A549 (cell line): ENCODE results near the gene CAPN2. TPM values are rescaled to one million over a fixed set of nuclear protein-coding genes. Genes with fewer than 3 reads are reported as not detected.
A peak's percentile ranks its signal among the peaks of the same experiment; 100 is the strongest.

Experiments
- ATAC-seq, 2 experiments: fragments of 200-7000 bp in 1 of 2; fragments of >200 bp in 1 of 2; cut with Nextera tagmentation in 1 of 2; cut with Tn5 transposase in 1 of 2; 3 replicates each; pipeline versions ENCODE4 v1.8.0 to v1.9.1; 2018 to 2020; ENCODE audit warnings: mild to moderate bottlenecking in 1 of 2, moderate library complexity in 1 of 2
- CTCF ChIA-PET: fragments of 300-600 bp; sonication (Branson Sonifier 250); formaldehyde crosslinking; extraction: SDS; loops from one replicate; lab custom pipeline; 2021; ENCODE audit warnings: antibody characterized with exemption, inconsistent platforms; lab: Yijun Ruan, JAX
- POLR2A ChIA-PET: fragments of 350-600 bp; formaldehyde crosslinking; extraction: SDS; loops from one replicate; lab custom pipeline; 2021; ENCODE audit warnings: antibody characterized with exemption, inconsistent platforms; lab: Yijun Ruan, JAX
- DNase-seq, 2 experiments: peaks; one replicate each; pipeline versions ENCODE4 v3.0.0 to v3.0.0-alpha.2; 2011 to 2016; ENCODE audit warnings: low read depth in 1 of 2, low spot score in 1 of 2
- FAIRE-seq: peaks from 2 replicates; lab custom pipeline; 2011; peaks lifted over from hg19 to GRCh38; lab: Jason Lieb, UNC
- H3K27ac ChIP-seq, 2 experiments: fragments of >200 bp; sonication (Bioruptor Twin); formaldehyde crosslinking; 3 replicates each; pipeline ENCODE4 v1.5.1; 2016 to 2017
- H3K4me1 ChIP-seq: fragments of >200 bp; sonication (Bioruptor Twin); formaldehyde crosslinking; 3 replicates; pipeline ENCODE4 v1.6.1; 2016
- H3K4me2 ChIP-seq: fragments of >200 bp; sonication (Bioruptor Twin); formaldehyde crosslinking; 3 replicates; pipeline ENCODE4 v1.6.1; 2016
- H3K4me3 ChIP-seq: fragments of >200 bp; sonication (Bioruptor Twin); formaldehyde crosslinking; 3 replicates; pipeline ENCODE4 v1.5.1; 2016
- H3K9me3 ChIP-seq: fragments of >200 bp; sonication (Bioruptor Twin); formaldehyde crosslinking; 3 replicates; pipeline ENCODE4 v1.6.1; 2016
- E2F6 ChIP-seq: IDR thresholded peaks from 2 replicates; pipeline ENCODE4 v1.6.1; 2012; ENCODE audit warnings: low read depth, borderline replicate concordance
- ELK1 ChIP-seq: fragments of 150-350 bp; IDR thresholded peaks from 2 replicates; pipeline ENCODE4 v1.6.1; 2014; ENCODE audit warnings: low read depth, mild to moderate bottlenecking, low read length
- FOSB ChIP-seq: fragments of 250-450 bp; sonication (Bioruptor Pico); IDR thresholded peaks from 2 replicates; pipeline ENCODE4 v1.5.0; 2020; ENCODE audit warnings: mild to moderate bottlenecking, moderate library complexity
- HEYL ChIP-seq: fragments of 250-450 bp; sonication (Bioruptor Pico); IDR thresholded peaks from 2 replicates; pipeline ENCODE4 v1.8.0; 2021; ENCODE audit warnings: mild to moderate bottlenecking, moderate library complexity
- HOXB13 ChIP-seq: fragments of 250-450 bp; sonication (Bioruptor Pico); IDR thresholded peaks from 2 replicates; pipeline ENCODE4 v1.5.0; 2020; ENCODE audit warnings: low read depth, mild to moderate bottlenecking, moderate library complexity
- JUN ChIP-seq, 2 experiments: fragments of >200 bp; sonication (Bioruptor Twin); formaldehyde crosslinking; IDR thresholded peaks; 2 replicates in 1 of 2; 3 replicates in 1 of 2; pipeline ENCODE4 v1.6.1; 2016 to 2017
- KDM1A ChIP-seq: fragments of 200-600 bp; sonication (generic); IDR thresholded peaks from 2 replicates; pipeline ENCODE4 v1.6.1; 2016; ENCODE audit warnings: low read depth, mild to moderate bottlenecking
- MAFK ChIP-seq: fragments of 450-650 bp; IDR thresholded peaks from 2 replicates; pipeline ENCODE4 v1.6.1; 2014; ENCODE audit not compliant: partially characterized antibody
- NR3C1 ChIP-seq: fragments of >200 bp; sonication (Bioruptor Twin); formaldehyde crosslinking; IDR thresholded peaks from 3 replicates; pipeline ENCODE4 v1.6.1; 2017
- RARB ChIP-seq: fragments of 250-450 bp; sonication (Bioruptor Pico); IDR thresholded peaks from 2 replicates; pipeline ENCODE4 v1.8.0; 2021; ENCODE audit warnings: mild to moderate bottlenecking, moderate library complexity
- RFX5 ChIP-seq: fragments of 450-650 bp; IDR thresholded peaks from 2 replicates; pipeline ENCODE4 v1.7.1; 2014; ENCODE audit warnings: antibody characterized with exemption, mild to moderate bottlenecking, moderate library complexity
- RNF2 ChIP-seq: fragments of 200-600 bp; sonication (generic); IDR thresholded peaks from 2 replicates; pipeline ENCODE4 v1.6.1; 2016; ENCODE audit warnings: low read depth, mild to moderate bottlenecking, antibody characterized with exemption, moderate library complexity, borderline replicate concordance
- SREBF2 ChIP-seq: fragments of 450-650 bp; IDR thresholded peaks from 2 replicates; pipeline ENCODE4 v1.6.1; 2014; ENCODE audit warnings: mild to moderate bottlenecking, moderate library complexity
- TFCP2L1 ChIP-seq: fragments of 250-450 bp; sonication (Bioruptor Pico); IDR thresholded peaks from 2 replicates; pipeline ENCODE4 v1.5.0; 2021; ENCODE audit warnings: mild to moderate bottlenecking
- USF2 ChIP-seq: fragments of 450-650 bp; IDR thresholded peaks from 2 replicates; pipeline ENCODE4 v1.6.1; 2014; ENCODE audit warnings: antibody characterized with exemption
- ZNF302 ChIP-seq: fragments of 250-450 bp; sonication (Bioruptor Pico); IDR thresholded peaks from 2 replicates; pipeline ENCODE4 v1.9.0; 2021; ENCODE audit warnings: inconsistent platforms, mild to moderate bottlenecking, moderate library complexity
- WGBS: methylation state at CpG from one replicate; pipeline ENCODE4 v1.1.6; 2017; ENCODE audit errors: missing lambda C conversion rate; 5-methylcytosine and 5-hydroxymethylcytosine counted together
- polyA plus RNA-seq, 4 experiments: library from polyadenylated mRNA; depleted of rRNA in 3 of 4; stranded (reverse); fragments of >200 nt; fragmentation: RNase III in 1 of 4; extraction: RNeasy Plus Mini Kit Qiagen cat#74134 plus additional on column Dnase treatment in 1 of 4; gene quantifications; 2 replicates in 3 of 4; 3 replicates in 1 of 4; pipeline ENCODE4 v1.2.3, GENCODE V29; 2011 to 2017
- TF ChIP-seq, protein P1 (sequence below): fragments of 250-450 bp; sonication (Bioruptor Pico); IDR thresholded peaks from 2 replicates; pipeline ENCODE4 v1.5.0; 2021; ENCODE audit warnings: mild to moderate bottlenecking, moderate library complexity, borderline replicate concordance
- TF ChIP-seq, protein P2 (sequence below): fragments of >200 bp; sonication (Bioruptor Twin); formaldehyde crosslinking; IDR thresholded peaks from 2 replicates; pipeline ENCODE4 v1.6.1; 2016

The CAPN2 gene
- polyA plus RNA-seq, 2 of the 4 experiments (the other 2 are of a cell fraction): 199 to 300 TPM

- no peaks in the 10 kb centered on the region for H3K9me3 ChIP-seq
- ChIA-PET POLR2A (no interaction called here), CTCF (interaction anchor here (1.1 kb wide), 1 partner anchor 9 kb away, joined by 3 read pairs; no protein-coding TSS in a partner anchor)
- no peak for TF ChIP-seq NR3C1
- TF ChIP-seq ZNF302 (CRISPR knock-in tag): no peak
- no peak for TF ChIP-seq RARB (CRISPR knock-in tag)
- H3K4me1 ChIP-seq: no peaks in the 10 kb centered on the region
- ATAC-seq: no peak
- no peak for DNase-seq
- no peak overlapping the region for H3K4me2 ChIP-seq
- H3K27ac ChIP-seq: no peak overlapping the region
- FAIRE-seq: no peak
- H3K4me3 ChIP-seq: no peak overlapping the region
- 84% methylated on average over 4 of the region's 4 CpGs for WGBS
These were observed 81.4 kb downstream of the CAPN2 start for GRCh38 chr1:223793716-223794115.

DNA sequence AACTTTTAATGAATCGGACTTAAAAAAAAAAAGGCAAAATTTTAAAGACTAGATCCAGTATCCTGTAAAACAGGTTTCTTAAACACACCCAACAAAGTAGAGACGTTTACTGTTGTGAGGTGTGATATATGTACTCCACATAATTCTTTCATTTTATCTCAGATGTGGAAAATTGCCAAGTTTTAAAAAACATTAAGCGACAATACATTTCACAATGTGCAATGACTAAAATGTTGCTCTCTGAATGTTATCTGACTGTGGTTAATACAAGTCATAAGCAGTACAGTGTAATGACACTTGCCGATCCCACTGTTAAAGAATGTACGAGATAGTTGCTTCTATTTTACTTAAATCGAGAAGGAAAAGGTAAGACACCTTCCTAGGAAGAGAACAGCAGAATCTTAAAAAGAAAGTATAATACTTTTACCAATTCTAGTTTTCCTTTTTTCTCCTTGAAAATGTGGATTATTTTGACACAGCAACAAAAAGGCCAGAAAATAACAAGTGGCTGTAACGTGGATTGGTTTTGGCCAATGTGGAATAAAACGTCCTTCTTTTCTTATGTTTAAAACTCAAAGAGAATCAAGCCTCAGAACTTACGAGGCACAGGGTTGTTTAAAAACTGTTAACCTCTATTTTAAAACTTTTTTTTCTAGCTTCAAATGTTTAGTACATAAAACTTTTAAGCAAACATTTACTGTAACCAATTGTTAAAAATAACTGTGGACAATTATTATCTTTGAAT is 82.0 kb downstream of the CAPN2 start:
- no peaks in the 10 kb centered on the region for H3K4me1 ChIP-seq
- H3K9me3 ChIP-seq: no peaks in the 10 kb centered on the region
- H3K27ac ChIP-seq: no peak overlapping the region
- H3K4me3 ChIP-seq: no peak overlapping the region
- DNase-seq (no peak), ATAC-seq (no peak), FAIRE-seq (peak; percentile 32)
- POLR2A ChIA-PET: no interaction called here
- no peak overlapping the region for H3K4me2 ChIP-seq
- CTCF ChIA-PET: interaction anchor here (1.1 to 2.1 kb wide), 3 partner anchors 9 to 23 kb away, joined by 3 to 6 read pairs (median 3); no protein-coding TSS in a partner anchor
- WGBS: 87% methylated on average over 9 of the region's 9 CpGs
- TF ChIP-seq KDM1A: no peak
- TF ChIP-seq HEYL (CRISPR knock-in tag): no peak
- no peak for TF ChIP-seq RNF2

DNA sequence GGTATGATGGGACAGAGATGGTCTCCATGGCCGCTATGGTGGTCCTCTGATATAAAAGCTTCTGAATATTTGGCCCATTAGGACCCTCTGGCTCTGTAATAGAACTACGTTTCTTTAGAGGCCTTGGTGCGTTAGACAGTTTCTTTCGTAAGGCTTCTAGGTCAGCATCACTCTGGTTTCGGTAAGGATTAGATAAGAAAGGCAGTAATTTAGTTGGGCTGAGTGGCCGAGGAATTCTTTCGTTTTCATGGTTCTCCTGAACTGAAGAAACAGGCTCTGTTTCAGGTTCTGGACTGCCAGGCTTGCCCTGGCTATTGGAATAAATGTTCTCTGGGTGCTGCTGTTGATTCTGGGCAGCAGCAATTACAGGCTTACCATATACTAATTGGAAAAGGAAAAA is 83.9 kb downstream of the CAPN2 start:
- TF ChIP-seq KDM1A (no peak), RARB (CRISPR knock-in tag) (no peak), MAFK (no peak), TFCP2L1 (CRISPR knock-in tag) (no peak), E2F6 (no peak), HOXB13 (CRISPR knock-in tag) (no peak), JUN (IDR thresholded peaks at IDR 0.05) (no peak), SREBF2 (no peak), FOSB (CRISPR knock-in tag) (no peak), ELK1 (no peak), USF2 (no peak), RFX5 (no peak)
- TF ChIP-seq, protein P1, sequence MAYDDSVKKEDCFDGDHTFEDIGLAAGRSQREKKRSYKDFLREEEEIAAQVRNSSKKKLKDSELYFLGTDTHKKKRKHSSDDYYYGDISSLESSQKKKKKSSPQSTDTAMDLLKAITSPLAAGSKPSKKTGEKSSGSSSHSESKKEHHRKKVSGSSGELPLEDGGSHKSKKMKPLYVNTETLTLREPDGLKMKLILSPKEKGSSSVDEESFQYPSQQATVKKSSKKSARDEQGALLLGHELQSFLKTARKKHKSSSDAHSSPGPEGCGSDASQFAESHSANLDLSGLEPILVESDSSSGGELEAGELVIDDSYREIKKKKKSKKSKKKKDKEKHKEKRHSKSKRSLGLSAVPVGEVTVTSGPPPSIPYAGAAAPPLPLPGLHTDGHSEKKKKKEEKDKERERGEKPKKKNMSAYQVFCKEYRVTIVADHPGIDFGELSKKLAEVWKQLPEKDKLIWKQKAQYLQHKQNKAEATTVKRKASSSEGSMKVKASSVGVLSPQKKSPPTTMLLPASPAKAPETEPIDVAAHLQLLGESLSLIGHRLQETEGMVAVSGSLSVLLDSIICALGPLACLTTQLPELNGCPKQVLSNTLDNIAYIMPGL: no peak
- TF ChIP-seq, protein P2, sequence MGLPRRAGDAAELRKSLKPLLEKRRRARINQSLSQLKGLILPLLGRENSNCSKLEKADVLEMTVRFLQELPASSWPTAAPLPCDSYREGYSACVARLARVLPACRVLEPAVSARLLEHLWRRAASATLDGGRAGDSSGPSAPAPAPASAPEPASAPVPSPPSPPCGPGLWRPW: no peak
- no peak for FAIRE-seq
- ATAC-seq: no peak
- Histone ChIP-seq H3K4me1 (no peaks in the 10 kb centered on the region), H3K27ac (no peak overlapping the region), H3K4me2 (no peak overlapping the region), H3K9me3 (no peaks in the 10 kb centered on the region), H3K4me3 (no peak overlapping the region)
- DNase-seq: no peak
- POLR2A ChIA-PET: no interaction called here
- CTCF ChIA-PET: interaction anchor here (0.7 to 2.1 kb wide), 3 partner anchors 10 to 47 kb away, joined by 3 to 6 read pairs (median 3); no protein-coding TSS in a partner anchor
- 90% methylated on average over 7 of the region's 7 CpGs for WGBS
